ELR (cell line): Measurements from ENCODE around the gene MMP28.
"Not testable (repeated sequence)": the region's sequence is repeated elsewhere in the genome, so short reads cannot be mapped to it uniquely, and the experiment has no call there.

Experiments used
- DNase-seq: peaks from one replicate; pipeline ENCODE4 v3.0.0-alpha.2; 2015; ENCODE audit warnings: low read depth

Gene MMP28

DNA sequence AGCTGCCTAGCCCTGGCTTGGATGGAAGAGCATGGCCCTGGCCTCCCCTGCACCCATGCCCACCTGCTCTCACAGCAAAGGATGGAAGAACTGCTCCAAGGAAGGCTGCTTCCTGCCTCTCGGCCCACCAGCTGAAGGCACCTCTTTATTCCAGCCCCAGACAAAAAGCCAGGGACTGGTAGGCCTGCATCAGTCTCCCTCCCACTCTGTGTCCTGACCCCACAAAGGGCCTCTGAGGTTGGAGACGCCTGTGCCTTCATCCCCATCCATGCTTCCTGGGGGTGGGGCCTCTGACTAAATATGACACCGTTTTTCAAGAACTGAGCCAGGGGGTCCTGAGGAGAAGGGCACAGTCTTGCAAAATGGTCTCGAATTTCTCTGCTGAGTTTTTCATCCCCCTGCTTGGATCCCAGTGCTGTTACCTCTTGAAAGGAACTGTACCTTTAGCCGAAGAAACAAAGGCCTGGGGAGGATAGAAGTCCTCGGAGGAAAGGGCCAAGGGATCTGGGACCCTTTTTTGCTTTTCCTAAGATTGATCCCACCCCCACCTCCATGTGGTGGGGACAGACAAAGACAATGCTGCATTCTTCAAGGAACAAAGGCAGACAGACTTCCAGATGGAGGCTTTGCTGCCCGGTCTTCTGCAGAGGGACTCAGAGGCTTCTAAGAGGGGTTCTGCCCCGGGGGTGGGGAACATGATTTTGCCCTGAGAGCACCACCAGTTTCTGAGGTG, 29.5 kb downstream of the MMP28 start:
- no peak for DNase-seq

DNA sequence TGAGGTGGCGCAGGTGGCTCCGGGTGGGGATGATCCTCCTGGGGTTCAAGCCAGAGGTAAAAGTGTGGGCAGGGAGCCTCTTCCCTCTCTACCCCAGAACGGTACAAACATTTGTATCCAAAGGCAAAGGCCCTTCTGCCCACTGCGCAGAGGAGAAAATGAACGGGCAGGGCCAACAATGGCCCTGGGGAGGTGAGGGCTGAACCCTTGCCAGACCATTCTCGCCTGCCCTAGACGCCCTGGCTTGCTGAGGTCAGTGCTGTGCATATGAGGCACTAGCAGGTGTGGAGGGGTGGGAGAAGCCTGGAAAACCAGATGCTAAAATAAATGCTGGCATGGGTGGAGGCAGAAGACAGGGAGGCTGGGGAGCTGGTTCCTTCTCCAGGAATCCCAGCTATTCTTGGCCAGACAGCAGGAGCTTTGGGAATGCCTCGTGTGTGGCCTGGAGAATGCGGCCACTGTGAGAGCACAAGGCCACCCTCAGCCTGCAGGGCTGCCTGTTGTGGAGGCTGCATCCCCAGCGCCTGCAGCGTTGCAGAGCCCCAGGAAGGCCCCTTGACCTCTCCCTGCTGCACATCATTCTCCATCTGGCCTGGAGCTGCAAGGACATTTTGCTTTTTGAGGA, 30.2 kb downstream of the MMP28 start:
- DNase-seq: no peak

DNA sequence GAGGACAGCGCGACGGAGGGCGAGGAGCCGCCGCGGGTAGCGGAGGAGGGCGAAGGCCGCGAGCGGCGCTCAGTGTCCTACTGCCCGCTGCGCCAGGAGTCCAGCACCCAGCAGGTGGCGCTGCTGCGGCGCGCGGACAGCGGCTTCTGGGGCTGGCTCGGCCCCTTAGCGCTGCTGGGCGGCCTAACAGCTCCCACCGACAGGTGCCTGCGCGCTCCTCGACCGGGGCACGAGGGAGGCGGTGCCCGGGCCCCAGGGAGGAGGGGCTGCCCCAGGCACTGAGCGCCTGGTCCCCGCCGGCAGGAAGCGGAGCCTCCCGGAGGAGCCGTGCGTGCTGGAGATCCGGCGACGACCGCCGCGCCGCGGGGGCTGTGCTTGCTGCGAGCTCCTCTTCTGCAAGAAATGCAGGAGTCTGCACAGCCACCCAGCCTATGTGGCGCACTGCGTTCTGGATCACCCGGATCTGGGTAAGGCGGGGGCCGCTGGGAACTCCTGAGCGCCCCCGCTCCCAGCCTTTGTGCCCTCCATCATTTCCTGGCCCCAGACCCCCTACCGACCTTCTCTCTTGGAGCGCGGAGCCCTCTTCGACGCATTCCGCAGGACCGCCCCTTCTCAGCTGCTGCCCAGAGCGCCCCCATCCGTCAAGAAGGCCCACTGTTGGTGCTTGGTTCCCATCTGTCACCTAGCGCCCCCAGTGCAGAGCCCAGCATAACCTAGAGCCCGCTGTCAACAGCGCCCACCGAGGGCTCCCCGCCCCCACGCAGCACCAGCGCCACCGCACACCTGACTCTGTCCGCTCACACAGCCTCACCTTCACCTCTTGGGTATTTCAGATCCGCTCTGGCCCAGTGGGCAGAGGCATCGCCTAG, 31.1 kb downstream of the MMP28 start:
- DNase-seq: peak; percentile 91

DNA sequence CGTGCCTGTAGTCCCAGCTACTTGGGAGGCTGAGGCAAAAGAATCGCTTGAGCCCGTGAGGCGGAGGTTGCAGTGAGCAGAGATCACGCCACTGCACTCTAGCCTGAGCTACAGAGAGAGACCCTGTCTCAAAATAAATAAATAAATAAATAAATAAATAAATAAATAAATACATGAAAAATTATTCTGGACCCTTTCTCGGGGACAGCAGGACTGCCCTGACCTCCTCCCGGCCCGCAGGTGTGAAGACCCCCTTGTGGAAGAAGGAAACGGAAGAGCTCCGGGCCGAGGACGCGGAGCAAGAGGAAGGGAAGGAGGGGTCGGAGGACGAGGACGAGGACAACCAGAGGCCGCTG, 31.7 kb downstream of the MMP28 start:
- DNase-seq: no peak

DNA sequence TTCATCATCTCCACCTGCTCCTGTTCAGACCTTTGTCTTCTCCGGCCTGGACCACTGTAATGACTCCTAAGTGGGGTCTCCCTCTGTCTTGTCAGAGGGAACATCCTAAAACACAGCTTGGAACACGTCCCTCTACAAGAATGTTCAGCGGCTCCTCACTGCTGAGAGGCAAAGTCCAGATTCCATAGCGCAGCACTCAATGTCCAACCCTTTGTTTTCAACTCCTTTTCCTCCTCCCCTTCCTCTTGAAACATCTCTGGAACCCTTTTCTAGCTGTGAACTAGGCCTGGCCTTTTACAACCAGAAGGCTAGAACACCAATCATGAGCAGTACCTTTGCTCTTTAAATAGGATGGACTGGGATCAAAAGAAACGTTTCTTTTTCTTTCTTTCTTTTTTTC, 33.8 kb downstream of the MMP28 start:
- DNase-seq: no peak

DNA sequence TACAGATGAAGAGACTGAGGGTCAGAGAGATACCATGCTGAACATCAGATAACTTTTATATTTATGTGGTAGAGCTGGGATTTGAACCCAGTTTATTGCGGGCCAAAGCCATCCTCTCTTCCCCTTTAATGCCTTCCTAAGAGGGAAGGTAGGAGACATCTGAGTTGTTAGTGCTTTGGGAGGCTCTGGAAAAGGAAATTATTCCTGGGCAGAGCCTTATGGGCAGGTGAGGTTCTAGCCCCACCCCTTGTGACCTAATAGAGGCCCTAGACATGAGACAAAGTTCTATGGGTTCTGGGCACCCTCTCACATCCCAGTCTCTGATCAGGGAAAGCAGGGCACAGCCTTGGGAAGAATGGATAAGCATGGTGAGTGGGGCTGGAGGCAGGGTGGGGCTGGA, 34.9 kb downstream of the MMP28 start, which contains the start of gene C17orf50:
Gene C17orf50 (plus strand): TSS at position 301 of the 400 bp plus-strand sequence. CDS start 55 bp downstream, at position 356.
- DNase-seq: no peak

DNA sequence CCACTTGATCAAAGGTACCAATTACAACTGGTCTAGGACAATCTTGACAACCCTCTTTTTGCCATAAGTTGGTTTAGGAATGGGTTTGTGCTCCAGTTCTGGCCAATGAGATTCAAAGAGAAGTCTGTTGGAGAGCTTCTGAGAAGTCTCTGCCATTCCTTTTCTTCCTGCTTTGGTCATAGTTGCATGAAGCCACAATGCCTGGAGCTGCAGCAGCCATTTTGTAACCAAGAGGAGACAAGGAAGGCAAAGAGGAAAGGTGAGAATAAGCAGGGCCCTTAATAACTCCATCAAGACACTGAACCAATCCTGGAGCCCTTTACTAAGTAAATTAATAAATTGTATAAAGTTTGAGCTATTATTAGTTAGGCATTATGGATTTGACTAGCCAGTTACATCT, 38.2 kb downstream of the MMP28 start:
- no peak for DNase-seq

DNA sequence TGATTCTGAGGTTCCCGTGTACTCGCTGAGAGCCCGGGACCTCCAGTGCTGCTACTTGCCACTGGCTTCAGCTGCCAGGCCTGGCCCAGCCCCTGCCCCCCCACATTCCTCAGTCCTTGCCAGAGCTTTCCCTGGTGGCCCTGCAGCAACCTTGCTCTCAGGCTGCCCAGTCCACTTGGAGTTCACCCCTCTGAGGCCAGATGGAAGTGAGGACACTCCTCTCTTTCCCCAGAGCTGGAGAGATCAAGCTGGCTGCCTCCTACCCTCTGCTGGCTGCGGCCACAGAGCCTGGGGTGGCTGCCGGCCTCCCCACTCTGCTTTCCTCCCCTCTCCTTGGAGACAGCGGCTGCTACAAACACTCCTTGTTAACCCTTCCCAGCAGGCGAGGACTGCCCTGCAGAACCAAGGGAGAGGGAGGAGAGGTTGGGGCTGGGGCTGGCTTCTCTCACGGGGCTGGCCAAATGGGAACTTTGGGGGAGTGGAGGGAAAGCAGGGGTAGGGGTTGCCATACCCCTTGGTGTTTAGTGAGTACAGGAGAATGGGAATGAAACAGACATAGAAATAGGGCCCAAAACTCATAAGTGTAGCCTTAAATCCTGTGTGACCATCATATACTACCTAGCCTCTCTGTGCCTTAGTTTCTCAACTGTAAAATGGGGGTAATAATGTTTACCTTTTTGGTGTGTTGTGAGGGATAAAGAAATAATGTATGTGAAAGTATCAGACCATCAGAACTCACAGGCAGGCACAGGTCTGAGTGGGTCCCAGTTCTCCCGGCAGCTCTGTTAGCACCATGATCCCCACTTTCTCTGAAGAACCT, 42.3 kb downstream of the MMP28 start, which contains the start of gene GAS2L2:
Gene GAS2L2 (minus strand): TSS at position 295 of the 820 bp plus-strand sequence. CDS start 389 bp downstream, outside the sequence.
- DNase-seq: no peak

DNA sequence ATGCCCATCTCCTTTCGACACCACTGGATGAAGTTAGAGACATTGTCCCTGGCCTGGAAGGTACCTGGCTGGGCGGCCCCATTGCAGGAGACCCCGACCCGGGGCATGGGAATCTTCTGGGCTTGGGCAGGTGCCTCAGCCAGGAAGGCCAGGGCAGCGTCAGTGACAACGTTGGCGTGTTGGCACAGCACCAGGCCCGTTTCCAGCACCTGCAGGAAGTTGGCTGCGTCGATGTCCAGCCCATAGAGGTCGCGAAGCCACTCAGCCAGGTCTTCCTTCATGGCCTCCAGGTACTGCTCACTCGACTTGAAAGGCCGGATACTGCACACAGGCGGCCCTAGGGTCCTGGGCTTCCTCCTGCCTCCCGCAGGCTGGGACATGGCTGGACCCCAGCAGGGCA, 43.0 kb downstream of the MMP28 start:
- no peak for DNase-seq

DNA sequence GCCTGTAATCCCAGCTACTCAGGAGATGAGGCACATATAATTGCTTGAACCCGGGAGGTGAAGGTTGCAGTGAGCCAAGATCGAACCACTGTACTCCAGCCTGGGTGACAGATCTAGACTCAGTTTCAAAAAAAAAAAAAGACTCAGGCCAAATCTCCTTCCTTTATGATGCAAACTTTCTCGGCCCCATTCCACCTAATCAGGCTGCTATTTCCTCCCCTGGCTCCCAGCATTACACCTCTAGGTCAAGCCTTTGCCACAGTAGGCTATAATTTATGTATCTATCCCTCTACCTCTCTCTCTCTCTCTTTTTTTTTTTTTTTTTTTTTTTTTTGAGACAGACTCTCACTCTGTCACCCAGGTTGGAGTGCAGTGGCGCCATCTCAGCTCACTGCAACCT, 43.9 kb downstream of the MMP28 start:
- DNase-seq: not testable (repeated sequence)

DNA sequence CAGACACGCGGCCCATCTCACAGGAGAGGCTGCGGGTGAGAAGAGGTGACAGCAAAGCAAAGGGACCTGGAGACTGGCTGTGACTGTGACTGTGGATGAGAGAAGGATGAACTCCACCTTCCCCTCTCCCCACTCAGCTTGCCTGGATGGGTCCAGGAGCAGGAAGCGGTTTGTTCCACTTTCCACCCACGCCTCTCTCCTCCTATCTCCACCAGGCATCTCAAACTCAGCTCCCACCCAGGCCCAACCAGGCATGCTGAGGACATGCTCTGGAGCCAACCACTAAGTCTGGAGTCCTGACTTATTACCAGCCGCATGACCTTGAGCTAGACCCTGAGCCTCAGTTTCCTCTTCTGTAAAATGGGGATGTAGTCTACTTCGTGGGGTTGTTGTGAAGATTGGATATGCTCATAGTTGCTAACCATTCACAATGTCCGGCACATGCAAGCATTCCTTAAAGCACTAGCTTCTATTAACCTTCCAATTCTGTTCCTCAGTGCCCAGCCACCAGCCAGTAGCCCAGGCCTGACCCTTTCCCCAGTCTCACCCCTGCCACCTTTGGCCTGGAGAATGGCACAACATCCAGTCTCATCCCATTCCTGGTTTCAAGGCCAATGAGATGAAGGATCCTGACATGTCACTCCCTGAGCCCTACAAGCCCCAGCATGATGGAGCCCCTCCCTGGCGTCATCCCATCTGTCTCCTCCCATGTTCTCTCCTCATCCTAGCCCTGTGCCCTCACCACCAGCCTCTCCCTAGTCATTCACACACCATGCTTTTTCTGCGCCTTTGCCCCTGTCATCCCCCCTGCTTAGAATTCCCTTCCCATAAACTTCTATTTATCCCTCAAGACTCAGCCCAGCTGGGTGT, 44.7 kb downstream of the MMP28 start:
- no peak for DNase-seq

DNA sequence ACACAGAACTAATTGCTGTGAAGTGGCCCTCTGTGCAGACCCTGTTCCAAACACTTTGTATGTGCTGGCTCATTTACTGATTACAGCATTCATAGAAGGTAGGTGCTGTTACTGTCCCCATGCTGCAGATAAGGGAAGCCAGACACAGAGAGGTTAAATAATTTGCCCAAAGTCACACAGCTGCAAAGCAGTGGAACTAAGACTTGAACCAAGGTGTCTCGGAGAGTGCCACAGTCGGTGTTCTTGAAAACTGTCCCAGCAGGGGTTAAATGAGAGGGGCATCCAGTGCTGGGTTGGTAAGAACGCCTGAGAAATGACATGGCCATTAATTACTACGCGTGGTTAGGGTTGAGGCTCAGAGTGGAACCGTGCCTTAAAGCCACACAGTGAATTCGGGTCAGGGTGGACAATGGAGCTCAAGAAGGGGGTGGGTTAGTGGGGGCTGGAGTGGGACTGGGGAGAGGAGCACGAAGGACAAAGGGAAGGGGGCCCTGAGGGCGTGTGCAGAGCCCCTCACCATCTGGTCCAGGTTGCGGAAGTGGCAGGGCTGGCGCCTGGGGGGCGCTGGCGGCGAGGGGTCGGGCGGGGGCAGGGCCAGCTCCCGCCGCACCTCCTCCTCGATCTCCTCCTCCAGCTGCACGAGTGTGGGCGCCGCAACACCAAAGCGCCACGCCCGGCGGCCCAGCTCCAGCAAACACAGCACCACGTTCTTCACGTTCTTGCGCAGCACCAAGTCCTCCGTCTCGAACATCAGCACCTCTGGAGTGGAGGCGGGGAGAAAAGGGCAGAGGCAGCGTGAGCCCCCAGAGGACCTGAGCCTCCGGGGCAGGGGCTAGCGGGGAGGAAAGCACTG, 45.7 kb downstream of the MMP28 start:
- no peak for DNase-seq

DNA sequence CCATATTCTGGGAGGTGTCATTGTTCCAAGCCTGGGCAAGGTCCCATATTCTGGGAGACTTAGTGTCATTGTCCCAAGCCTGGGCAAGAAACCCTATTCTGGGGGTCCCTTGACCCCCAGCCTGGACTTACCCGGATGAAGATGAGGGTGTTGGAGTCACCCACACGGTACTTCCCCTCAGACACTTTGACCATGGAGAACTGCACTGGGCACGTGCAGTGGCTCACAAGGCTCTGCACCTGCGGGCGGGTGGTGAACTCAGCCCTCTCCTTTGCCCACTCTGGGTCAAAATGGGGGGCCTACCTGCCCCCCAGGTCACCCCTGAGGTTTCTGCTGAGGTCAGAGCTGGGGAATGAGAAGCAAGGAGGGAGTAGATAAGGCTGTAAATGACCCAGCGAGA, 46.5 kb downstream of the MMP28 start:
- no peak for DNase-seq

DNA sequence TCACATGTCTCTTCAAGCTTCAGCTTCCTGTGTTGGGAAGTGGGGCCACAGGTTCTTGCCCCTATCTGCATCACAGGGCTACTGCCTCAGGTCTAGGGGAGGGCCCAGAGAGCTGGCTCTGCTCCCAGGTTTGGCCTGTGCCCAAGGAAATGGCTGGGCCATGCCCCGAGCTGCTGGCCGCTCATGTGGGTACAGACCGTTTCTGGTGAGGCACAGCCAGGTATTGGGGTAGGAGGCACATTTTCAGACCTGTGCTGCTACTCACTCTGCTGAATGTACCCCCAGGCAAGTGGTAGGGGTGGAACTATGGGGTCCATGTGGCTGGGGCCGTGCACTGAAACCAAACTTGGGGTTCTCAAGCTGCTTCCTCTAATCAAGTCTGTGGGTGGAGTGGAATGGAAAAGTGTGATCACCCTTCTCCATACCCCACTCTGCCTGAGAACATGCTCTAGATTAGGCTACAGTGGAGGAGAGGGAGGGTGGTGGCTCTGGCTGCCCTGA, 47.0 kb downstream of the MMP28 start:
- DNase-seq: no peak

DNA sequence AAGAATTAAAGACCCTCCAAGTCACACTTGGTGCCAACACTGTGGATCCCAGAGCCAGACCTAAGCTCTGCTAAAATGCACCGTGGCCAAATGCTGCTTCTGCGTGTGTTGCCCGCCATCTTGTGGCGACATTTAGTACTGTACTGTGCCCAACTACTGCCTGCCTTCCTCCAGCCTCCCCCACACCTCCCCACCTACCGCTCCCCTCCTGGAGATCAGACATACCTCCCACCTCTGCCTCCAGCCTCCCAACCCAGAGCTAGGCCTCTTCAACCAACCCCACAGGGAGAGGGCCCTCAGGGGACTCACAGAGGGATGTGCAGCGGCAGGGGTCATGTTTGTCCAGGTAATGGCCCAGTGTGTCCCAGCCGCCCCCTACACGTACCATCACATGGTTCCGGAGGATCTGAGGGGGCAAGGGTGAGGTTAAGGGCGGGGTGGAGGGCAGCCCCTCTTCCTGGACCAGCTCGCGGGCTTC, 47.9 kb downstream of the MMP28 start:
- peak; percentile 83 for DNase-seq

DNA sequence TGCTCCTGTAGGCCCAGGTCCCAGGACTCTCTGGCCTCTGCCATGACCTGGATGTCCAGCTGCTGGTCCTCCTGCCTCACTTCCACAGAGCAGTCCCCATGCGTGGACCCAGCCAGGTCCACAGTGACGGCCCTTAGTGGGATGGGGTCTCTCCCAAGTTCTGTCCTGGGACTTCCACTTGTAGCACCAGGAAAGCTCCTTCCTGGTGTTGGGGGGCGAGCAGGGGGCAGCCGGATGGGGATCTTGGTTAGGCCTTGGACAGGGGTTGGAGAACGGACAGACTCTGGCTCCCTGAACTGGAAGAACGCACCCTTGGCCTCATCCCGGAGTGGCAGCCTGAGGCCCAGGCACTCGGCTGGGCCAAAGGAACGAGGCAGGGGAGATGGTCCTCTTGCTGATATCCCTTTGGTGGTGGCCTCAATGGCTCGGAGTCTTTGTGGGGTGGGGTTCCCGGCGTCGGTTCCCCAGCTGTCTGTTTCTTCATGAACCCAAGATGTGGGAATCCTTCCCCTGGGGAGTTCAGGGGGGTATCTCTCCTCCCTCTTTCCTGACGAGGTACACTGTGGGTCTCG, 49.6 kb downstream of the MMP28 start:
- no peak for DNase-seq

DNA sequence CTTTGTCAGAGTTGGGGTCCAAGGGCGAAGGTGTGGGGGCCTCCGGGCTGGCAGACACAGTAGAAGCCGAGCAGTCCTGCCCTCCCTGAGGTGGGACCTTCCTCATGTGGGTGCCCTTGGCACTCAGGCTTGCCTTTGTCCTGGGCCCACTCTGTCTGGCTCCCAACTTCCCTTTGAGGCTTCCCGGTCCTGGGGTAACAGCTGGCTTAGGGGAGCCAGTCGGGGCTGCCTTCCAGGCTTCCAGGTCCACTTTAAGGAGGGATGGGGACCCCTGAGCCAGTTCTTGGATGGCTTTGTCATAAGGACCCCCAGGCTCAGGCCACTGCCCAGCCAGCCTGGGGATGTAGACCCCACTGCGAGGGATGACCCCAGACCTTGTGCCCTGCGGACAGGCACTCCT, 50.2 kb downstream of the MMP28 start:
- DNase-seq: no peak

DNA sequence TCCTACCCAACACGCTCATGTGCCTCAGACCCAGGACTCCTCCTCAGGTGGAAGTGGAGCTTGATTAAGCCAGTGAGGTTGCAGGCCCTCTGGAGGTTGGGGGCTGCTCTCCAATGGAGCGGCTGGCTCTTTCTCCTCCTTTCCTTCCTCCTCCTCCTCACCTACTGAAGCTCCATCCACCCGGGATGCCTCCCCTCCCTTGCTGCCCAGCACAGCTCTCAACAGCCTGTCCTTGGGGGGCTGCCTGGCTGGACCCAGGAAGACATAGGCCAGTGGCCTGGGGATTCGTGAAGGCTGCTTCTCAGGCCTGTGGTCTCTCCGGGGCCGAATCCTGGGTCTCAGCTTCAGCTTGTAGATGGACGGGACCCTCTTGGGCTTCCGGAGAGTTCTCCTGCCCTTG, 50.6 kb downstream of the MMP28 start:
- DNase-seq: no peak

DNA sequence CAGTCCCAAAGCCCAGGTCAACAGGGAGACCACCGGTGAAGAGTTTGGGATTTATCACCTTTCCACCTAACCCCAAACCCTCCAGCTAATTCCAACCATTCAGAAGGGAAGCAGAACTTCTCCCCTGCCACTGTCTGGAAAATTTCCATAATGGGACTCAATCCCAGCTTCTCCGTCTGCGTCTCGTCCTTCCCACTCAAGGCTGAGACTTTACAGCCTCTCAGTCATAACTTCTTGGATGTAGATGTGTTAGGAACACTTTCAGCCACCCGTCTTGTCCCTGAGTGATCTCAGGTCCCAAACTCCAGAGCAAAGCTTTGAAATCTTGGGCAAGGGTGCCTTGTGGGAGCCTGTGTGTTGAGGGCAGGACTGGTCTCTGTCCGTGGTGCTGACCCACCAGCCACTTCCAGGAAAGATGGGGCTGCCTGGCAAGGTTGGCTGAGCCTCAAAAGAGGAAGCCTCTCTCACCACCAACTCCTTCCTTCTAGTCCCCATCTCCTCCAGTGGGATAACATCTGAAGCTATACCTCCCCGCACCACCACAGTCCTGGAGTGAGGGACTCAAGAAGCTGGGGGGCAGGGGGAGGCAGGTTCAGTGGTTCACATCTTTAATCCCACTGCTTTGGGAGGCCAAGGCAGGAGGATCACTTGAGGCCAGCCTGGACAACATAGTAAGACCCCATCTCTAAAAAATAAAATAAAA, 51.7 kb downstream of the MMP28 start:
- DNase-seq: peak; percentile 50
